ENCODE measurements around the gene CHST13.

- TF ChIP-seq ZFP37 (tag by site-specific recombination; IDR thresholded peaks at IDR 0.05), result no peak
- no peak for TF ChIP-seq CTCF (tag by site-specific recombination; IDR thresholded peaks at IDR 0.05)
- no peak for TF ChIP-seq ZNF558 (tag by site-specific recombination; IDR thresholded peaks at IDR 0.05)
- TF ChIP-seq ZNF148 (tag by site-specific recombination; IDR thresholded peaks at IDR 0.05; ENCODE audit: borderline replicate concordance), result no peak
- TF ChIP-seq, protein P1, sequence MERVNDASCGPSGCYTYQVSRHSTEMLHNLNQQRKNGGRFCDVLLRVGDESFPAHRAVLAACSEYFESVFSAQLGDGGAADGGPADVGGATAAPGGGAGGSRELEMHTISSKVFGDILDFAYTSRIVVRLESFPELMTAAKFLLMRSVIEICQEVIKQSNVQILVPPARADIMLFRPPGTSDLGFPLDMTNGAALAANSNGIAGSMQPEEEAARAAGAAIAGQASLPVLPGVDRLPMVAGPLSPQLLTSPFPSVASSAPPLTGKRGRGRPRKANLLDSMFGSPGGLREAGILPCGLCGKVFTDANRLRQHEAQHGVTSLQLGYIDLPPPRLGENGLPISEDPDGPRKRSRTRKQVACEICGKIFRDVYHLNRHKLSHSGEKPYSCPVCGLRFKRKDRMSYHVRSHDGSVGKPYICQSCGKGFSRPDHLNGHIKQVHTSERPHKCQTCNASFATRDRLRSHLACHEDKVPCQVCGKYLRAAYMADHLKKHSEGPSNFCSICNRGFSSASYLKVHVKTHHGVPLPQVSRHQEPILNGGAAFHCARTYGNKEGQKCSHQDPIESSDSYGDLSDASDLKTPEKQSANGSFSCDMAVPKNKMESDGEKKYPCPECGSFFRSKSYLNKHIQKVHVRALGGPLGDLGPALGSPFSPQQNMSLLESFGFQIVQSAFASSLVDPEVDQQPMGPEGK (tag by site-specific recombination; IDR thresholded peaks at IDR 0.05), result no peak
- TF ChIP-seq ZNF501 (tag by site-specific recombination; IDR thresholded peaks at IDR 0.05), result no peak
- TF ChIP-seq, protein P2, sequence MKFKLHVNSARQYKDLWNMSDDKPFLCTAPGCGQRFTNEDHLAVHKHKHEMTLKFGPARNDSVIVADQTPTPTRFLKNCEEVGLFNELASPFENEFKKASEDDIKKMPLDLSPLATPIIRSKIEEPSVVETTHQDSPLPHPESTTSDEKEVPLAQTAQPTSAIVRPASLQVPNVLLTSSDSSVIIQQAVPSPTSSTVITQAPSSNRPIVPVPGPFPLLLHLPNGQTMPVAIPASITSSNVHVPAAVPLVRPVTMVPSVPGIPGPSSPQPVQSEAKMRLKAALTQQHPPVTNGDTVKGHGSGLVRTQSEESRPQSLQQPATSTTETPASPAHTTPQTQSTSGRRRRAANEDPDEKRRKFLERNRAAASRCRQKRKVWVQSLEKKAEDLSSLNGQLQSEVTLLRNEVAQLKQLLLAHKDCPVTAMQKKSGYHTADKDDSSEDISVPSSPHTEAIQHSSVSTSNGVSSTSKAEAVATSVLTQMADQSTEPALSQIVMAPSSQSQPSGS (tag by site-specific recombination; IDR thresholded peaks at IDR 0.05; ENCODE audit: low read depth), result no peak
Observed at GRCh38 chr3:126553284-126554084, 29.5 kb downstream of the CHST13 start.
